Measurements from ENCODE around the gene SLC25A31. TPM values are rescaled to one million over a fixed set of nuclear protein-coding genes. Genes with fewer than 3 reads are reported as not detected.

The SLC25A31 gene
- total and polyA plus RNA-seq, 4 donors, result not detected

DNA sequence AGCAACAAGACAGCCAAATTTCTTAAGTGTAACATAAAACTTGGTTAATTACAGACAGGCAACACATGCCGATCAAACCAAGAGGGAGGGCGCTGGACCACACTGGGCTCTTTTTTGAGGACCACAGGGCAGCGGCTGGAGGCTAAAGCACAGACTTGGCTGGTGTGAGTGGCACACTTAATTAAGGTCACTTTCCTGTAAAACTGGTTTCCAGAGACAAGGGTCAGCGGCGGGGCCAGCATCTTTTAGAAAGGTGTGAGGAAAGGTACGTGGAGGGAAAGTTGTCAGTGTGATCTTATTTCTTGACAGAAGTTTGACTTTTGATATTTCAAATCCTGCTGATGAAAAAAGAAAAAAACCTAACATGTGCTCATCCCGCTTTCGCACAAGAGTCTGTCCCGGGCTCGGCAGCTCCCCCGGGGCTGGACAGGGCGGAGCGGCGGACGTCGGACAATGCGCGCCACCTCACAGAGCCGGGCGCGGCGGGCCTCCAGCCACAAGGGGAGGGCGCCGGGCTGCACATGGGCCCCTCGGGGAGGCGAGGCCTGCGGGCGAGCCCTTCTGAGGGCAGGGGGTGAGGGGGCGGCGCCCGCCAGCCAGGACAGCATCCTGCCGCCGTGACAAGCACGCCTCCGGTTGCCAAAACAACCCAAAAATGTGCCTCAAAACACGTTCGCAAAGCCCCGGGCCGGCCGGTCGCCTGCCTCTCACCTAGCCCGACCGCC lies 51.3 kb downstream of the SLC25A31 start (continued):
- TF ChIP-seq, protein P1, sequence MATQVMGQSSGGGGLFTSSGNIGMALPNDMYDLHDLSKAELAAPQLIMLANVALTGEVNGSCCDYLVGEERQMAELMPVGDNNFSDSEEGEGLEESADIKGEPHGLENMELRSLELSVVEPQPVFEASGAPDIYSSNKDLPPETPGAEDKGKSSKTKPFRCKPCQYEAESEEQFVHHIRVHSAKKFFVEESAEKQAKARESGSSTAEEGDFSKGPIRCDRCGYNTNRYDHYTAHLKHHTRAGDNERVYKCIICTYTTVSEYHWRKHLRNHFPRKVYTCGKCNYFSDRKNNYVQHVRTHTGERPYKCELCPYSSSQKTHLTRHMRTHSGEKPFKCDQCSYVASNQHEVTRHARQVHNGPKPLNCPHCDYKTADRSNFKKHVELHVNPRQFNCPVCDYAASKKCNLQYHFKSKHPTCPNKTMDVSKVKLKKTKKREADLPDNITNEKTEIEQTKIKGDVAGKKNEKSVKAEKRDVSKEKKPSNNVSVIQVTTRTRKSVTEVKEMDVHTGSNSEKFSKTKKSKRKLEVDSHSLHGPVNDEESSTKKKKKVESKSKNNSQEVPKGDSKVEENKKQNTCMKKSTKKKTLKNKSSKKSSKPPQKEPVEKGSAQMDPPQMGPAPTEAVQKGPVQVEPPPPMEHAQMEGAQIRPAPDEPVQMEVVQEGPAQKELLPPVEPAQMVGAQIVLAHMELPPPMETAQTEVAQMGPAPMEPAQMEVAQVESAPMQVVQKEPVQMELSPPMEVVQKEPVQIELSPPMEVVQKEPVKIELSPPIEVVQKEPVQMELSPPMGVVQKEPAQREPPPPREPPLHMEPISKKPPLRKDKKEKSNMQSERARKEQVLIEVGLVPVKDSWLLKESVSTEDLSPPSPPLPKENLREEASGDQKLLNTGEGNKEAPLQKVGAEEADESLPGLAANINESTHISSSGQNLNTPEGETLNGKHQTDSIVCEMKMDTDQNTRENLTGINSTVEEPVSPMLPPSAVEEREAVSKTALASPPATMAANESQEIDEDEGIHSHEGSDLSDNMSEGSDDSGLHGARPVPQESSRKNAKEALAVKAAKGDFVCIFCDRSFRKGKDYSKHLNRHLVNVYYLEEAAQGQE (IDR thresholded peaks at IDR 0.05), result no peak
- TF ChIP-seq, protein P2, sequence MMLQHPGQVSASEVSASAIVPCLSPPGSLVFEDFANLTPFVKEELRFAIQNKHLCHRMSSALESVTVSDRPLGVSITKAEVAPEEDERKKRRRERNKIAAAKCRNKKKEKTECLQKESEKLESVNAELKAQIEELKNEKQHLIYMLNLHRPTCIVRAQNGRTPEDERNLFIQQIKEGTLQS (IDR thresholded peaks at IDR 0.05), result no peak
- no peak for TF ChIP-seq FOXA2 (IDR thresholded peaks at IDR 0.05)
- no peak for TF ChIP-seq JUND (IDR thresholded peaks at IDR 0.05)

DNA sequence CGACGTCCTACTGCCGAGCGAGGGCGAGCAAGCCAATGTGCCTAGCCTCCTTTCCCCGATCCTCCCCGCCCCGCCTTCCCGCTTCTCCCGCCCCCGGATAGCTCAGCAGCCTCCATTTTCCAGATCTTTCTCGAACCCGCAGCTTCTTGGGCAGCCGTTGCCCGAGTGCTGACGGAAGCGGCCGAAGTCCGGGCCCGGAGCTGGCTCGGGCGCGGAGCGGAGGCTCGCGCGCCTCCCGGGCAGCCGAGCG lies 51.8 kb downstream of the SLC25A31 start:
- no peak for DNase-seq (ENCODE audit: low spot score)
- H3K27me3 ChIP-seq (ENCODE audit: control insufficient read depth in 4 of 4, insufficient read depth in 4 of 4, low read length in 3 of 4), result no peaks in the 10 kb centered on the region
- H3K36me3 ChIP-seq (ENCODE audit: control insufficient read depth in 4 of 4, insufficient read depth in 3 of 4, low read depth in 1 of 4, low read length in 3 of 4), result no peaks in the 10 kb centered on the region
- H3K9ac ChIP-seq (ENCODE audit: low read depth in 1 of 2, low read length in 2 of 2), result peak overlapping the region; percentile 36 to 63
- H3K4me1 ChIP-seq (ENCODE audit: control insufficient read depth in 4 of 4, insufficient read depth in 4 of 4, low read length in 3 of 4), result peaks cover 0 to 10% (median 2%) of the 10 kb centered on the region in 4 donors
- peak overlapping the region; percentile 25 to 94 (median 73) for H3K4me3 ChIP-seq (ENCODE audit: low read depth in 1 of 3, low read length in 3 of 3)
- peak; percentile 80 for TF ChIP-seq YY1 (IDR thresholded peaks at IDR 0.05)
- TF ChIP-seq, protein P1 (IDR thresholded peaks at IDR 0.05), result no peak
- TF ChIP-seq EGR1 (IDR thresholded peaks at IDR 0.05; ENCODE audit: low read depth in 2 of 2), result peak in 1 of 2 donors; percentile 82
- TF ChIP-seq, protein P2 (IDR thresholded peaks at IDR 0.05), result no peak
- WGBS, result 1% methylated on average over 30 of the region's 30 CpGs
- H3K27ac ChIP-seq (ENCODE audit: low read depth in 1 of 2, low read length in 2 of 2), result peak overlapping the region; percentile 51 to 87
- no peaks in the 10 kb centered on the region for H3K9me3 ChIP-seq (ENCODE audit: control insufficient read depth in 4 of 4, low read length in 3 of 4)

DNA sequence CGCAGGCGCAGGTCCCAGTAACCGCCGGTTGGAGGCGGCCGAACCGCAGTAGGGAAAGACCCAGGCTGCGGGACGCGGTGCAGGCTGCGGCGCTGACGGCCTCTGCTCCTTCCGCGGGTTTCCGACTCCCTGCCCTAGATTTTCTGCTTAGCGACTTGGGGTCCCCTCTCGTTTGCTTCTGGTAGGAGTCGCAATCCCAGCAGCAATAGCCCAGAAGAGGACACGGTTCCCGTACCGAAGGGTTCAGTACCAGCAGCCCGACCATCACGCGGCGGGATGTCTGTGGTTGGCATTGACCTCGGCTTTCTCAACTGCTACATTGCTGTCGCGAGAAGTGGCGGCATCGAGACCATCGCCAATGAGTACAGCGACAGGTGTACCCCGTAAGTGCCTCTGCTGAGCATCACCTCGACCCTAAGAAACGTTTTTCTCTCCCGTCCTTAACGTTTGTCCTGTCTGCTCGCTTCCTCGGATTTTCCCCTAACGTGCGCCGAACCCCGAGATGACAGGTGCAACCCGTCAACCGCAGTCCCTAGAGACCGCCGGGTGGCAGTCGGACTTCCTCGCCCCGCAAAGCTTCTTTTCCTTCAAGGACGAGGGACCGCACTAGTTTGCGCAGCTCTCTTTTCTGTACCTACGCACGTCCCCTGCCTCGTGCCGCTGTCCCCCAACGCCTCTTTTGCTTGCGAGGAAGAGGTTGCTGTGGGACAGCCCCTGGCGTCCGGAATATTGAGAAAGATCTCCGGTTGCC lies 52.2 kb downstream of the SLC25A31 start, which contains the start of gene HSPA4L:
Gene HSPA4L, plus strand, starts transcription at position 48 of the 751 bp plus-strand sequence. Its CDS starts 229 bp downstream, at position 277.
- no peaks in the 10 kb centered on the region for H3K27me3 ChIP-seq (ENCODE audit: control insufficient read depth in 4 of 4, insufficient read depth in 4 of 4, low read length in 3 of 4)
- peak within 1 kb of the TSS; percentile 55 to 87 for H3K27ac ChIP-seq (ENCODE audit: low read depth in 1 of 2, low read length in 2 of 2)
- no peaks in the 10 kb centered on the region for H3K9me3 ChIP-seq (ENCODE audit: control insufficient read depth in 4 of 4, low read length in 3 of 4)
- peak; percentile 81 for DNase-seq (ENCODE audit: low spot score)
- peak within 1 kb of the TSS; percentile 71 to 94 (median 73) for H3K4me3 ChIP-seq (ENCODE audit: low read depth in 1 of 3, low read length in 3 of 3)
- under 1% methylated on average over 63 of the region's 63 CpGs for WGBS
- H3K9ac ChIP-seq (ENCODE audit: low read depth in 1 of 2, low read length in 2 of 2), result peak within 1 kb of the TSS; percentile 36 to 63
- peaks cover 0 to 10% (median 2%) of the 10 kb centered on the region in 4 donors for H3K4me1 ChIP-seq (ENCODE audit: control insufficient read depth in 4 of 4, insufficient read depth in 4 of 4, low read length in 3 of 4)
- H3K36me3 ChIP-seq (ENCODE audit: control insufficient read depth in 4 of 4, insufficient read depth in 3 of 4, low read depth in 1 of 4, low read length in 3 of 4), result no peaks in the 10 kb centered on the region
- no peak for TF ChIP-seq SP1 (IDR thresholded peaks at IDR 0.05)
- TF ChIP-seq, protein P3, sequence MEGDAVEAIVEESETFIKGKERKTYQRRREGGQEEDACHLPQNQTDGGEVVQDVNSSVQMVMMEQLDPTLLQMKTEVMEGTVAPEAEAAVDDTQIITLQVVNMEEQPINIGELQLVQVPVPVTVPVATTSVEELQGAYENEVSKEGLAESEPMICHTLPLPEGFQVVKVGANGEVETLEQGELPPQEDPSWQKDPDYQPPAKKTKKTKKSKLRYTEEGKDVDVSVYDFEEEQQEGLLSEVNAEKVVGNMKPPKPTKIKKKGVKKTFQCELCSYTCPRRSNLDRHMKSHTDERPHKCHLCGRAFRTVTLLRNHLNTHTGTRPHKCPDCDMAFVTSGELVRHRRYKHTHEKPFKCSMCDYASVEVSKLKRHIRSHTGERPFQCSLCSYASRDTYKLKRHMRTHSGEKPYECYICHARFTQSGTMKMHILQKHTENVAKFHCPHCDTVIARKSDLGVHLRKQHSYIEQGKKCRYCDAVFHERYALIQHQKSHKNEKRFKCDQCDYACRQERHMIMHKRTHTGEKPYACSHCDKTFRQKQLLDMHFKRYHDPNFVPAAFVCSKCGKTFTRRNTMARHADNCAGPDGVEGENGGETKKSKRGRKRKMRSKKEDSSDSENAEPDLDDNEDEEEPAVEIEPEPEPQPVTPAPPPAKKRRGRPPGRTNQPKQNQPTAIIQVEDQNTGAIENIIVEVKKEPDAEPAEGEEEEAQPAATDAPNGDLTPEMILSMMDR (IDR thresholded peaks at IDR 0.05; ENCODE audit: low read depth, low read length, missing input control), result peak; percentile 24
- TF ChIP-seq RXRA (IDR thresholded peaks at IDR 0.05), result peak; percentile 22 to 24
- no peak for TF ChIP-seq FOXA1 (IDR thresholded peaks at IDR 0.05)
- TF ChIP-seq JUND (IDR thresholded peaks at IDR 0.05), result no peak
- peak; percentile 3 for TF ChIP-seq TAF1 (conservative IDR thresholded peaks at IDR 0.05)
- TF ChIP-seq YY1 (IDR thresholded peaks at IDR 0.05), result peak; percentile 42
- TF ChIP-seq, protein P4, sequence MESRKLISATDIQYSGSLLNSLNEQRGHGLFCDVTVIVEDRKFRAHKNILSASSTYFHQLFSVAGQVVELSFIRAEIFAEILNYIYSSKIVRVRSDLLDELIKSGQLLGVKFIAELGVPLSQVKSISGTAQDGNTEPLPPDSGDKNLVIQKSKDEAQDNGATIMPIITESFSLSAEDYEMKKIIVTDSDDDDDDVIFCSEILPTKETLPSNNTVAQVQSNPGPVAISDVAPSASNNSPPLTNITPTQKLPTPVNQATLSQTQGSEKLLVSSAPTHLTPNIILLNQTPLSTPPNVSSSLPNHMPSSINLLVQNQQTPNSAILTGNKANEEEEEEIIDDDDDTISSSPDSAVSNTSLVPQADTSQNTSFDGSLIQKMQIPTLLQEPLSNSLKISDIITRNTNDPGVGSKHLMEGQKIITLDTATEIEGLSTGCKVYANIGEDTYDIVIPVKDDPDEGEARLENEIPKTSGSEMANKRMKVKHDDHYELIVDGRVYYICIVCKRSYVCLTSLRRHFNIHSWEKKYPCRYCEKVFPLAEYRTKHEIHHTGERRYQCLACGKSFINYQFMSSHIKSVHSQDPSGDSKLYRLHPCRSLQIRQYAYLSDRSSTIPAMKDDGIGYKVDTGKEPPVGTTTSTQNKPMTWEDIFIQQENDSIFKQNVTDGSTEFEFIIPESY (IDR thresholded peaks at IDR 0.05), result peak; percentile 91

All from liver (tissue), 9 donors.